ENCODE results near the gene RUNDC1.

GRCh38 chr17:43026595-43026994, 46.2 kb downstream of the RUNDC1 start:
- no peak for TF ChIP-seq POLR2A (IDR thresholded peaks at IDR 0.05)
- TF ChIP-seq CTCF (IDR thresholded peaks at IDR 0.05), result no peak
